KOPT-K1 (cell line): ENCODE data around the gene GLP1R.

Experiments
- H3K27ac ChIP-seq: fragments of 200-600 bp; sonication (generic); 2 replicates; pipeline ENCODE4 v1.5.1; 2016; ENCODE audit warnings: antibody characterized with exemption, mild to moderate bottlenecking, low read depth, low read length; ENCODE audit not compliant: poor library complexity, severe bottlenecking
- H3K36me3 ChIP-seq: fragments of 200-600 bp; sonication (generic); 2 replicates; pipeline ENCODE4 v1.5.1; 2017; ENCODE audit warnings: antibody characterized with exemption, mild to moderate bottlenecking, low read length, moderate library complexity; ENCODE audit not compliant: insufficient read depth
- H3K9me3 ChIP-seq: fragments of 200-600 bp; sonication (generic); 2 replicates; pipeline ENCODE4 v1.5.1; 2017; ENCODE audit warnings: antibody characterized with exemption, low read length, mild to moderate bottlenecking; ENCODE audit not compliant: insufficient read depth, poor library complexity, severe bottlenecking

GLP1R gene

GRCh38 chr6:39029156-39030011, 19.2 kb upstream of the GLP1R start:
- H3K36me3 ChIP-seq: no peaks in the 10 kb centered on the region

DNA sequence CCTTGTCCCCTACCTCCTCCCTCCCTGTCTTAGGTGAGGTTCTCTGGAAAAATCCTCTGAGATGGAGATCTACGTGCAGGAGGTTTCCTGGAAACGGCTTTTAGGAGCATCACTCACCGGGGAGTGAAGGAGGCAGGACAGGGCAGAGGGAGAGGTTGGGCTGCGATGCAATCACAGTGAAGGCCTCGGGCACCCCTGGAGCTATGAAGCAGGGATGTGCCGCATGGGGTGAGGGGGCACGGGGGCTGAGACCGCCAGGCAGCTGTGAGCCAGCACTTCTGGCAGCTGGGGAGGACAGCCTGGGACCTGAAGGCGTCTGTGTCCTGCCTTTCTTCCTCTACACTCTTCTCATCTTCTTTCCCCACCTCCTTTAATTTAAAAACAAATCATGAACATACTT, 12.9 kb upstream of the GLP1R start:
- Histone ChIP-seq H3K9me3 (no peaks in the 10 kb centered on the region), H3K27ac (no peak overlapping the region), H3K36me3 (no peaks in the 10 kb centered on the region)

More at GRCh38 chr6:39029156-39030011, 19.2 kb upstream of the GLP1R start:
- Histone ChIP-seq H3K27ac (no peak overlapping the region), H3K9me3 (no peaks in the 10 kb centered on the region)

DNA sequence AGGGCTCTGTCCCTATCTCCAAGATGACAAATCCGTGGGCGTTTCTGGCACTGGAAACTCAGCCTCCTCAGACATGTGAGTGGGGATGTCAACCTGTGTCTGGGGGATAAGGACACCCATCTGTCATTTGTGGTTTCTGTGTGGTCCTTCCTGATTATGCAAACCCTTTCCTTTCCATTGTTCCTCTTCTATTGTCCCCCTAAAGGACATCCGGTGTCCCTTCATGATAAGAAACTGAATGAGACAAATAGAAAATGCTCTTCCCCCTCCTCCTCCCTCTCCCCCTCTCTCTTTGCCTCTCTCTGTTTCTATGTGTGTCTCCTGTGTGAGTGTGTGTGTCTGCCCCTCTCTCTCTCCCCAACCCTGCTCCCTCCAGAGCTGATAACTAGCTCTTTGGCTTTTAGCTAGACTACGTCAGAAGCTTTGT, 11.5 kb upstream of the GLP1R start:
- H3K9me3 ChIP-seq: no peaks in the 10 kb centered on the region
- no peak overlapping the region for H3K27ac ChIP-seq
- H3K36me3 ChIP-seq: no peaks in the 10 kb centered on the region

DNA sequence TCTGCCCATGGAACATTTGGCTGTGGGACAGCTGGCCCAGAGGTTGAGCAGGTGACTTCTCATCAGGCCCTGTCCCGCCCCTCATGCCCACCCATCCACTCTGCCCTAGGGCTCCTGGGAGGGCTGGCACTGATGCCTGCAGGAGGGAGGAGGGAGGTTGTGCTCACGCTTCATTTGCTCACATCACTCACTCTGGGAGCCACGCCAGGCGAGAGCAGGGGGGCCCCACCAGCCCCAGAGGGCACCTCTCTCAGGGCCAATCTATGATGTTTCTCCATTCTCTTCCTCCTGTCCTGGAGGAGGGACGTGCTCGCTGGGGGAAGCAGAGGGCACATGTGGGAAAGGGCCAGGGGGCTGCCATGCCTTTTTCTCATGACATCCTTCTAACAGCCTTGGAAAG, 10.9 kb upstream of the GLP1R start:
- H3K36me3 ChIP-seq: no peaks in the 10 kb centered on the region
- H3K9me3 ChIP-seq: no peaks in the 10 kb centered on the region
- H3K27ac ChIP-seq: no peak overlapping the region

- H3K27ac ChIP-seq: no peak overlapping the region
- H3K9me3 ChIP-seq: no peaks in the 10 kb centered on the region
- no peaks in the 10 kb centered on the region for H3K36me3 ChIP-seq
Observed at GRCh38 chr6:39040080-39040673, 8.4 kb upstream of the GLP1R start.

DNA sequence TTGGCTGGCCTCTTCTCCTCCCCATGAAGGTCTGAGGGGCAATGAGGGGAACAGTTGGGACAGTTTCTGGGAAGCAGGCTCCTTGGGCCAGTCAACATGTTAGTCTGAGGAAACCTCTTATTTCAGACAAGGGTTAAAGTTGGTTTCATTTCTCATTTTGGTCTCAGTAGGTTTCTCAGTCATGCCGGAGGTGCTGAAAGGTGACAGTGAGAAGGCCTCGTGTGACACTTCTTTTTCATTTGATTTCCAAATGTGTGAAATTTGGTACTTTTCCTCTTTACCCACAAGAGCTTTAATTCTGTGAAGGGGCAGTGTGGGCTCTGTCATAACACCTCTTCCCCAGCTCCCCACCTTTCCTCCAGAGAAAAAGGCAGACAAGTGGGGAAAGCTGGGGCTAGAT, 7.5 kb upstream of the GLP1R start:
- no peaks in the 10 kb centered on the region for H3K36me3 ChIP-seq
- no peaks in the 10 kb centered on the region for H3K9me3 ChIP-seq
- no peak overlapping the region for H3K27ac ChIP-seq

- H3K9me3 ChIP-seq: no peaks in the 10 kb centered on the region
- no peak overlapping the region for H3K27ac ChIP-seq
- no peaks in the 10 kb centered on the region for H3K36me3 ChIP-seq
Observed at GRCh38 chr6:39043776-39044175, 4.8 kb upstream of the GLP1R start.

DNA sequence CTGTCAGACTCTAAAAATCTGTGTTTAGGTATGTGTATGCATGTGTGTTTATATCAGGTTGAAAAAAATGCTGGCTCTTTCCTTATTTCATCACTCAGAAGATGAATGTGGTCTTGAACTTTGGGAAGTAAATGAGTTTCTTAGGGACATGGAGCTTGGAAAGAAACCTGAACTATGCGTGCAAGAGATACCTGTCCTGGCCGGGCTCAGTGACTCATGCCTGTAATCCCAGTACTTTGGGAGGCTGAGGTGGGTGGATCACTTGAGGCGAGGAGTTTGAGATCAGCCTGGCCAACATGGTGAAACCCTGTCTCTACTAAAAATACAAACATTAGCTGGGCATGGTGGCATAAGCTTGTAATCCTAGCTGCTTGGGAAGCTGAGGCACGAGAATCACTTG, 4.4 kb upstream of the GLP1R start:
- H3K27ac ChIP-seq: no peak overlapping the region
- no peaks in the 10 kb centered on the region for H3K36me3 ChIP-seq
- no peaks in the 10 kb centered on the region for H3K9me3 ChIP-seq

GRCh38 chr6:39047434-39048327, 900 bp upstream of the GLP1R start:
- H3K36me3 ChIP-seq: no peaks in the 10 kb centered on the region
- no peak overlapping the region for H3K27ac ChIP-seq
- no peaks in the 10 kb centered on the region for H3K9me3 ChIP-seq

- H3K36me3 ChIP-seq: no peaks in the 10 kb centered on the region
- H3K27ac ChIP-seq: no peak overlapping the region
- H3K9me3 ChIP-seq: no peaks in the 10 kb centered on the region
Observed at GRCh38 chr6:39049575-39050283, 1.1 kb downstream of the GLP1R start.

DNA sequence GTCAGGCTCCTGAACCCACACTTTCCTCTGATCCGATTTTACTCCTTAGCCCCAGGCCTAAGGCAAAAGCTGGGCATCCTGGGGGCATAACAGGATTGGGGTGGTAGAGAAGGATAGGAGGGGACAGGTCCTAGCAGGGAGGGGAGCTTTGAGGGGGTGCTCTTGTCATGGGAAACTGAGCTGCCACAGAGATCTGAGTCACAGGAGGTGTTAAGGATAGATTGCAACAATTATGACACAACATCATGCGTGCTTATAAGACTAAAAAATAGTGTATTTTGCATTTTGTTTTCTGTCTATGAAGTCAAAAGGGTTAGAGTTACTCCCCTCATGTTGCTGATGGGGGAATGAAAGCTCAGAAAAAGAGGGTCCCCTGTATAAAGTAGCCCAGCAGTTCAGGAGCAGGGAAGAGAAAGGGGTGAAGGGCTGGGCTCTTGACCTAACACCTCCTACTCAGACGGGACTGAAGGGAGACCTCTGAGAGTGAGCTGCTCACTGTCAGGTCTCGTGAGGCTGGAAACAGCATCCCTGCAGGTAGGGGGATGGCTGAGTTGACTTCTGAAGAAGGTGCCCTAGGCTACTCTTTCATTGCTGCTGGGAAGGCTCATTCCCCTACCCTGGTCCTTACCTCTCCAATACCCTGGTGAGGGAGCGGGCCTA, 2.0 kb downstream of the GLP1R start:
- no peak overlapping the region for H3K27ac ChIP-seq
- no peaks in the 10 kb centered on the region for H3K36me3 ChIP-seq
- H3K9me3 ChIP-seq: no peaks in the 10 kb centered on the region

- H3K27ac ChIP-seq: no peak overlapping the region
Observed at GRCh38 chr6:39051399-39052122, 3.0 kb downstream of the GLP1R start.

DNA sequence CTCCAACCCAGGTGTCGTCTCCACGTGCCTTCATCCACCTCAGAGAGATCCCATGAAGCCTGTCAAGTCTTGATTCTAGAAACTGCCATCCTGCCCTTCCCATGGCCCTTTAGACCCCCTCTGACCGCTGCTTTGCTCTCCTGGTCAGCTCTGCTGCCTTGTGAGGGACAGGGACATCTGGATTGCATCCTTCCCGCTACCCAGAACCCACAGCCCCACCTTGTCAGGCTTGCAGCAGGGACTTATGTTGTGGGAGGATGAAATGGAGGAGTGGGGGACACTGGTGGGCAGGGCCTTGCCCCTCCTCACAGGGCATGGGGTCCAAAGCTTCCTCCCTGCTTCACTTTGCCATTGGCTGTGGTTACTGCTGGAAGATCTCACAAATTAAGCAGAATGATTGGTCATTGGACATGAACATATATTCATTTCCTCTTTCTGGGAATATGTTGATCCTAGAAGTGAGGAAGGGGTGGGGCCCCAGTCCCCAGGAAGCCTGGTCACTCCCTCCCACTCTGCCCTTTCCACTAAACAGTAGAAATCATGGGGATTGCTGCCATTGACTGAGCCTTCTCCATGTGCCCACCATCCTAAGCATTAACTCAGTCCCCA, 4.5 kb downstream of the GLP1R start:
- Histone ChIP-seq H3K9me3 (no peaks in the 10 kb centered on the region), H3K36me3 (no peaks in the 10 kb centered on the region), H3K27ac (no peak overlapping the region)

More at GRCh38 chr6:39051399-39052122, 3.0 kb downstream of the GLP1R start:
- Histone ChIP-seq H3K9me3 (no peaks in the 10 kb centered on the region), H3K36me3 (no peaks in the 10 kb centered on the region)
